DOHH2 (cell line): ENCODE results near the gene LMTK2.

Experiments used
- H3F3A ChIP-seq: fragments of 200-600 bp; sonication (generic), shearing (Covaris generic); 2 replicates; pipeline ENCODE4 v1.6.0; 2016; ENCODE audit warnings: antibody characterized with exemption, mild to moderate bottlenecking; ENCODE audit not compliant: control insufficient read depth, insufficient read depth
- H3K27ac ChIP-seq: fragments of 200-600 bp; sonication (generic); 2 replicates; pipeline ENCODE4 v1.5.1; 2014; ENCODE audit warnings: low read depth, mild to moderate bottlenecking, low read length, moderate library complexity
- H3K27me3 ChIP-seq: fragments of 200-600 bp; sonication (generic); 2 replicates; pipeline ENCODE4 v1.6.1; 2014; ENCODE audit warnings: mild to moderate bottlenecking, low read length, mixed read lengths; ENCODE audit not compliant: control insufficient read depth
- H3K36me3 ChIP-seq: fragments of 200-600 bp; sonication (generic); 2 replicates; pipeline ENCODE4 v1.6.1; 2014; ENCODE audit warnings: mild to moderate bottlenecking, low read length, moderate library complexity, mixed read lengths; ENCODE audit not compliant: control insufficient read depth
- H3K4me1 ChIP-seq: fragments of 200-600 bp; sonication (generic); 2 replicates; pipeline ENCODE4 v1.6.1; 2014; ENCODE audit warnings: mild to moderate bottlenecking, low read length, mixed read lengths; ENCODE audit not compliant: control insufficient read depth
- H3K4me2 ChIP-seq: fragments of 200-600 bp; sonication (generic); 2 replicates; pipeline ENCODE4 v1.6.0; 2014; ENCODE audit warnings: mild to moderate bottlenecking, low read length, moderate library complexity
- H3K4me3 ChIP-seq: fragments of 200-600 bp; sonication (generic); 2 replicates; pipeline ENCODE4 v1.5.1; 2014; ENCODE audit warnings: mild to moderate bottlenecking, low read length, mixed read lengths
- H3K79me2 ChIP-seq: fragments of 200-600 bp; sonication (generic); 2 replicates; pipeline ENCODE4 v1.6.1; 2014; ENCODE audit warnings: mild to moderate bottlenecking, low read length, mixed read lengths; ENCODE audit not compliant: control insufficient read depth
- H3K9me2 ChIP-seq: fragments of 200-600 bp; sonication (generic); replicated peaks from 2 replicates; pipeline ENCODE4 v1.6.1; 2014; ENCODE audit warnings: mild to moderate bottlenecking, low read length, mixed read lengths; ENCODE audit not compliant: control insufficient read depth
- H3K9me3 ChIP-seq: fragments of 200-600 bp; sonication (generic); 2 replicates; pipeline ENCODE4 v1.6.1; 2014; ENCODE audit warnings: antibody characterized with exemption, low read length, mixed read lengths; ENCODE audit not compliant: control insufficient read depth, insufficient read depth
- H4K20me1 ChIP-seq: fragments of 200-600 bp; sonication (generic); 2 replicates; pipeline ENCODE4 v1.6.0; 2014; ENCODE audit warnings: low read depth, mild to moderate bottlenecking, antibody characterized with exemption, low read length, moderate library complexity; ENCODE audit not compliant: control insufficient read depth, insufficient read depth
- EZH2phosphoT487 ChIP-seq: fragments of 200-600 bp; sonication (generic); IDR thresholded peaks from 2 replicates; pipeline ENCODE4 v1.6.1; 2017; ENCODE audit warnings: borderline replicate concordance, mild to moderate bottlenecking, antibody characterized with exemption, low read length, moderate library complexity, mixed read lengths
- TF ChIP-seq, protein P1 (sequence below): fragments of 200-600 bp; sonication (generic); IDR thresholded peaks from one replicate; pipeline ENCODE4 v1.5.1; 2014; ENCODE audit warnings: antibody characterized with exemption, mild to moderate bottlenecking, low read depth, low read length; ENCODE audit not compliant: poor library complexity, severe bottlenecking

Gene LMTK2

DNA sequence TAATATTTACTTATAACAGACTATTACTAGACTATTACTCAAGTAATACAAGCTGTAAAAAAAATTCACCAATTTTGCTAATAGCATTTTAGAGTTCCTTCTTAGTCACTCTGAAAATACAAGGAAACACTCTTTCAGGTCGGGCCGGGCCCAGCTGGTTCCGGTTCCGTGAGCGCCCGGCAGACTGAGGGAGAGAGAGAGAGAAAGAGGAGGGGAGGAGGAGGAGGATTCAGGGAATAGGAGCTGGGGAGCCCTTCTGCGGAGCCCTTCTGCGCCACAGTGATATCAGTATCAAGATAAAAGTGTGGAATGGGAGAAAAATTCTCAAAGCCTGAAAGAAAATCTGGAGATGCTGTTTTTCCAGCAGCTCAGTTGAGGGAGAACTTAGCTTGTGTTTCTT lies 74.1 kb downstream of the LMTK2 start:
- Histone ChIP-seq H3K4me2 (no peak overlapping the region), H3K27ac (no peak overlapping the region), H3K36me3 (no peaks in the 10 kb centered on the region), H3K9me3 (no peaks in the 10 kb centered on the region), H3K4me1 (peaks cover 6% of the 10 kb centered on the region; the same call in 1 of the 2 replicates), H3K27me3 (no peaks in the 10 kb centered on the region), H3K79me2 (no peaks in the 10 kb centered on the region), H3K9me2 (no peaks in the 10 kb centered on the region), H3K4me3 (no peak overlapping the region), H3F3A (no peaks in the 10 kb centered on the region), H4K20me1 (no peaks in the 10 kb centered on the region; the same call in none of the 2 replicates)
- no peak for TF ChIP-seq EZH2phosphoT487
- TF ChIP-seq, protein P1, sequence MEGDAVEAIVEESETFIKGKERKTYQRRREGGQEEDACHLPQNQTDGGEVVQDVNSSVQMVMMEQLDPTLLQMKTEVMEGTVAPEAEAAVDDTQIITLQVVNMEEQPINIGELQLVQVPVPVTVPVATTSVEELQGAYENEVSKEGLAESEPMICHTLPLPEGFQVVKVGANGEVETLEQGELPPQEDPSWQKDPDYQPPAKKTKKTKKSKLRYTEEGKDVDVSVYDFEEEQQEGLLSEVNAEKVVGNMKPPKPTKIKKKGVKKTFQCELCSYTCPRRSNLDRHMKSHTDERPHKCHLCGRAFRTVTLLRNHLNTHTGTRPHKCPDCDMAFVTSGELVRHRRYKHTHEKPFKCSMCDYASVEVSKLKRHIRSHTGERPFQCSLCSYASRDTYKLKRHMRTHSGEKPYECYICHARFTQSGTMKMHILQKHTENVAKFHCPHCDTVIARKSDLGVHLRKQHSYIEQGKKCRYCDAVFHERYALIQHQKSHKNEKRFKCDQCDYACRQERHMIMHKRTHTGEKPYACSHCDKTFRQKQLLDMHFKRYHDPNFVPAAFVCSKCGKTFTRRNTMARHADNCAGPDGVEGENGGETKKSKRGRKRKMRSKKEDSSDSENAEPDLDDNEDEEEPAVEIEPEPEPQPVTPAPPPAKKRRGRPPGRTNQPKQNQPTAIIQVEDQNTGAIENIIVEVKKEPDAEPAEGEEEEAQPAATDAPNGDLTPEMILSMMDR: no peak

DNA sequence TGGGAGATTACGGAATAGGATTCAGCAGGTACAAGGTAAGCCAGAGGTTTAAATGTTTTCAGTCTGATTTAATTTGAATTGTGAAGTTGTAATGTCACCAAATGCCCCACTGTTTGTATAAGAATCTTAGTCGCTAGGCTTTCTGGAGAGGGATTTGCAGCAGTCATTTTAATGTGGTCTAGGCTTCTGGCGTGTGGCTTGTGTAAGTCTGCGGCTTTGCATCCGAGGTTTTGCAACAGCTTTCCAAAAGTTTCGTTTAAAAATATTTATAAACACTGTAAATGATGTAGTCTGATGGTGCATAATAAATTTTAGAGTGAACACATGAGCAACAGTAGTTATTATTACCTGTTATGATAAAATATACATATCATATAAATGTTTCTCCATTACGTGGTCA lies 78.4 kb downstream of the LMTK2 start:
- Histone ChIP-seq H3F3A (no peaks in the 10 kb centered on the region; the same call in none of the 2 replicates), H3K27me3 (no peaks in the 10 kb centered on the region), H3K36me3 (peaks cover 9% of the 10 kb centered on the region; the same call in 1 of the 2 replicates), H3K4me1 (no peaks in the 10 kb centered on the region), H3K4me3 (no peak overlapping the region), H3K9me2 (no peaks in the 10 kb centered on the region), H3K9me3 (no peaks in the 10 kb centered on the region), H4K20me1 (no peaks in the 10 kb centered on the region; the same call in none of the 2 replicates), H3K79me2 (no peaks in the 10 kb centered on the region), H3K4me2 (no peak overlapping the region), H3K27ac (no peak overlapping the region)
- TF ChIP-seq EZH2phosphoT487: no peak
- TF ChIP-seq, protein P1: no peak

DNA sequence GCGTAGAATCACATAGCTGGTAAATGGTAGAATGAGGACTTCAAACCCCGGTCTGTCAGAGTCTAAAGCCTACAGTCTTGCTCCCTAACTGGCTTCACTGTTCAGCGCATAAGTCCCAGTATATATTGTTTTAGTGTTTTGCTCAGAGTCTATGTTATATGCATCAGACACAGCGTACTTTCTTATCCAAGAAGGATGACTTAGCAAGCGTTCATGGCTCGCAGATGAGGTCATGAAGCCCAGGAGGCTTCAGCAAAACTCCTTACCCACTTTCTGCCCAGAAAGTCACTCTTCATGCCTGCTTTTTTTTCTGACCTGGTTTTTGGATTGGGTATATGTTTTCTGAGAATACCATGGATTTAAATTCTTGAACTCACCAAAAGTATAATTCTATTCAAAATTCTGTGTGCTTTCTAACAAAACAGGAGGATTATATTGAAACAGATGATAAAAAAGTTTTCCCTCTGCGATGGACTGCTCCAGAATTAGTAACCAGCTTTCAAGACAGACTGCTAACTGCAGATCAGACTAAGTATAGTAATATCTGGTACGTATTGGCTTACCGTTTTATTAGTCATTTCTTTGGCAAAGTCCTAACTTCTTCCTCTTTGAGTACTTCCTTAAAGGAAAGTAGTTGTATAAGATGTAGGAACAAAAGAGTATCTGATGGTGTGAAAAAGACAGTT lies 79.9 kb downstream of the LMTK2 start:
- Histone ChIP-seq H3K4me1 (no peaks in the 10 kb centered on the region), H4K20me1 (no peaks in the 10 kb centered on the region; the same call in none of the 2 replicates), H3K27me3 (no peaks in the 10 kb centered on the region), H3K9me2 (no peaks in the 10 kb centered on the region), H3K79me2 (no peaks in the 10 kb centered on the region), H3K27ac (no peak overlapping the region), H3K4me3 (no peak overlapping the region), H3K9me3 (no peaks in the 10 kb centered on the region), H3K4me2 (no peak overlapping the region), H3F3A (no peaks in the 10 kb centered on the region; the same call in none of the 2 replicates), H3K36me3 (peaks cover 11% of the 10 kb centered on the region)
- TF ChIP-seq, protein P1: no peak
- TF ChIP-seq EZH2phosphoT487: no peak
